Erythroblast (primary cell): ENCODE measurements around the gene OR52A5.

Experiments used
- GATA1 ChIP-seq: IDR thresholded peaks from 2 replicates; pipeline ENCODE4 v1.6.1; 2011; ENCODE audit warnings: low read depth, mild to moderate bottlenecking, control low read depth, low read length, moderate library complexity
- POLR2A ChIP-seq: IDR thresholded peaks from 2 replicates; pipeline ENCODE4 v1.6.1; 2011; ENCODE audit warnings: mild to moderate bottlenecking, low read length

DNA sequence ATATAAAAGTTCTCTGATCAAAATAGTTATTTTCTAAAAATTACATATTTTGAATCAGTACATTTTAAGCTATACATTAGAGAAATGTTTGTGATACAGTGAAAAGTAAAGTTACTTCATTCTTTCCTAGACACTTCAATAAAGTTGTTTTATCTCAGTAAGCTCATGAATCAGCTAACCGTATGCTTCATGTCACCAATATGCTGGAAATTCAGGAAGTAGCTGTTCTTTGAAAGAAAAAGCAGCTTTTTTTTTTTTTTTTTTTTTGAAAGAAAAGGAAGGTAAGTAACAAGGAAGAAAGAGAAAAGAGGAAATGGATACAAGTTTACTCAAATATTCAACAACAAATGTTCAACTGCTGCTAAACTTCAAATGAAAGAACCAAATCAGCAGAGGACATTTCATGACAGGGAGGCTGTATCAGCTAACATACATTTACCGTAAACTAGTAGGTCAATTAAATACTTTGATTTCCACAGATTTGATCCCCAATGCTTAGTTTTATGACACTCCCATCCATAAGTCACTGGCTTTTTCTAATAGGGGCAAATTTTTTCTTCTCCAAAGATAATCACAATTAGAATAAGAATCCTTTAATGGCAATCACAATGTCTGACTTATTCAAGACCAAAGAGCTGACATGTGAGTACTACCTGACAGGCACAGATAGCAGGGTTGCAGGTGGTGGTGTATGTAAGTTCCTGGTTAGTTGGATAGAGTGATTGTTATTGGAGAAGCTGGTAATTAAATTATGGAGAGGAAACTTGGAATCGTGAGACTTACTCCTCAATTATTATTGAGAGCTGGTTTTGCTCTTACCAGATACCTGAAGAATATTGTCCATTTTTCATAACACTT is 15.6 kb upstream of the OR52A5 start:
- TF ChIP-seq POLR2A = no peak
- no peak for TF ChIP-seq GATA1
